SK-N-SH treated with all-trans-retinoic acid at 6 μM for 48 hours (cell line): ENCODE results near the gene HSFX4.

Experiments used
- ATAC-seq: fragments of 200-7000 bp; cut with Tn5 transposase; 3 replicates; pipeline ENCODE4 v1.9.1; 2020; ENCODE audit warnings: mild to moderate bottlenecking, moderate library complexity
- ARNTL ChIP-seq: fragments of 450-650 bp; formaldehyde crosslinking; IDR thresholded peaks from 2 replicates; pipeline ENCODE4 v1.5.0; 2020; ENCODE audit warnings: low read depth, mild to moderate bottlenecking, moderate library complexity, borderline replicate concordance
- BACH2 ChIP-seq: fragments of 250-450 bp; sonication (Bioruptor Pico); IDR thresholded peaks from 2 replicates; pipeline ENCODE4 v1.9.0; 2021; ENCODE audit warnings: mild to moderate bottlenecking, borderline replicate concordance
- CSDC2 ChIP-seq: fragments of 250-450 bp; sonication (Bioruptor Pico); IDR thresholded peaks from 2 replicates; pipeline ENCODE4 v1.5.0; 2020; ENCODE audit warnings: mild to moderate bottlenecking, moderate library complexity
- ESRRG ChIP-seq: fragments of 250-450 bp; sonication (Bioruptor Pico); IDR thresholded peaks from 2 replicates; pipeline ENCODE4 v1.6.1; 2021; ENCODE audit warnings: mild to moderate bottlenecking
- GLIS3 ChIP-seq: fragments of 250-450 bp; sonication (Bioruptor Pico); IDR thresholded peaks from 2 replicates; pipeline ENCODE4 v1.5.0; 2020; ENCODE audit warnings: mild to moderate bottlenecking, moderate library complexity
- RARB ChIP-seq: fragments of 250-450 bp; sonication (Bioruptor Pico); IDR thresholded peaks from 2 replicates; pipeline ENCODE4 v1.8.0; 2021; ENCODE audit warnings: mild to moderate bottlenecking, moderate library complexity
- SNAI2 ChIP-seq: fragments of 250-450 bp; sonication (Bioruptor Pico); IDR thresholded peaks from 2 replicates; pipeline ENCODE4 v1.5.0; 2020; ENCODE audit warnings: mild to moderate bottlenecking, moderate library complexity
- TOX ChIP-seq: fragments of 250-450 bp; sonication (Bioruptor Pico); IDR thresholded peaks from 2 replicates; pipeline ENCODE4 v1.8.0; 2021; ENCODE audit warnings: mild to moderate bottlenecking, moderate library complexity, borderline replicate concordance
- ZC3H10 ChIP-seq: fragments of 250-450 bp; sonication (Bioruptor Pico); IDR thresholded peaks from 2 replicates; pipeline ENCODE4 v1.5.1; 2021; ENCODE audit warnings: mild to moderate bottlenecking, moderate library complexity
- ZFP3 ChIP-seq: fragments of 250-450 bp; sonication (Bioruptor Pico); IDR thresholded peaks from 2 replicates; pipeline ENCODE4 v1.5.0; 2020; ENCODE audit warnings: mild to moderate bottlenecking, moderate library complexity
- ZFP30 ChIP-seq: fragments of 450-650 bp; formaldehyde crosslinking; IDR thresholded peaks from 2 replicates; pipeline ENCODE4 v1.5.0; 2022; ENCODE audit warnings: mild to moderate bottlenecking, moderate library complexity
- ZNF565 ChIP-seq: fragments of 450-650 bp; formaldehyde crosslinking; conservative IDR thresholded peaks from 2 replicates; pipeline ENCODE4 v1.5.0; 2020; ENCODE audit warnings: low read depth, mild to moderate bottlenecking, moderate library complexity
- ZNF8 ChIP-seq: fragments of 450-650 bp; formaldehyde crosslinking; IDR thresholded peaks from 2 replicates; pipeline ENCODE4 v1.5.0; 2020; ENCODE audit warnings: mild to moderate bottlenecking, moderate library complexity
- TF ChIP-seq, protein P1 (sequence below): fragments of 250-450 bp; sonication (Bioruptor Pico); IDR thresholded peaks from 2 replicates; pipeline ENCODE4 v1.8.0; 2020; ENCODE audit warnings: mild to moderate bottlenecking, moderate library complexity, borderline replicate concordance
- TF ChIP-seq, protein P2 (sequence below): fragments of 250-450 bp; sonication (Bioruptor Pico); IDR thresholded peaks from 2 replicates; pipeline ENCODE4 v1.5.1; 2020; ENCODE audit warnings: low read depth, mild to moderate bottlenecking, moderate library complexity
- TF ChIP-seq, protein P3 (sequence below): fragments of 250-450 bp; sonication (Bioruptor Pico); IDR thresholded peaks from 2 replicates; pipeline ENCODE4 v1.8.0; 2021; ENCODE audit warnings: low read depth, mild to moderate bottlenecking, moderate library complexity, borderline replicate concordance

Gene HSFX4

DNA sequence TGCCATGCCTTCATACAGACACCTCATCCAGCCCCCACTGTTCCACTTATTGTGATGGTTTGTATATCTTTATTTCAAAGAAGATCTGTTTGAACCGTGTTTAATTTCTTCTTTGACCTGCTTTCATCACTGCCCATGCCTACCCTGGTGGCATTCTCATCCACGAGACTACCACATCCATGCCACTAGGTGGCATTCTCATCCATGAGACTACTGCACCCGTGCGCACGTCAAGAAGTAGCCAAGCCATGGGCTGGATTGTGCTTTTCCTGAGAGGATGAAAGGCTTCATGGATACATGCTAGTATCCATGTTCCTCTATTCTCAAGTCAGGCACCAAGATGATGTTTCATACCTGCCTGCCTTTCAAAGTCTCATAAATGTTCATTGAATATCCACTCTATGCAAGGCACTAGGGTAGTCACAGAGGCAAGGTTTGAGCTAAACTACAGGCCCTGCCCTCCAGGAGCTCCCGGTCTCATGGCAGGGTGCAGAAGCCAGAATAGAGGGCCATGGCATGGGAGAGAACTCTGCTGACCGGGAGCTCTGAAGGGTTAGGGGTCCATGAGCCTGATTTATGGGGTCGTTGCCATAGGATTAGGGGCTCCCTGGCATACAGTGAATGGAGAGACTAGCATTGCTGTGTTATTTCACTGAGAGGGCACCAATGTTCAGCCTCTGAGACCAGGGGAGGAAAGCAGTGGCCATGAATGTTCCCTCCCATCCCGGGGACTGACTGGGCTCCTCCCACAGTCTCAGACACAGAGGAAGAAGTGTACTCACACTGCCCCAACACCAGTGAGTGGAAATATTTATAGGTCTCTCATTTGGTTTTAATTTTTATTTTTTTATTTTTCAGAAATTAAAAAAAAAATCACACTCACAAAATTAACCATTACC lies 33.7 kb downstream of the HSFX4 start (continued):
- TF ChIP-seq, protein P1, sequence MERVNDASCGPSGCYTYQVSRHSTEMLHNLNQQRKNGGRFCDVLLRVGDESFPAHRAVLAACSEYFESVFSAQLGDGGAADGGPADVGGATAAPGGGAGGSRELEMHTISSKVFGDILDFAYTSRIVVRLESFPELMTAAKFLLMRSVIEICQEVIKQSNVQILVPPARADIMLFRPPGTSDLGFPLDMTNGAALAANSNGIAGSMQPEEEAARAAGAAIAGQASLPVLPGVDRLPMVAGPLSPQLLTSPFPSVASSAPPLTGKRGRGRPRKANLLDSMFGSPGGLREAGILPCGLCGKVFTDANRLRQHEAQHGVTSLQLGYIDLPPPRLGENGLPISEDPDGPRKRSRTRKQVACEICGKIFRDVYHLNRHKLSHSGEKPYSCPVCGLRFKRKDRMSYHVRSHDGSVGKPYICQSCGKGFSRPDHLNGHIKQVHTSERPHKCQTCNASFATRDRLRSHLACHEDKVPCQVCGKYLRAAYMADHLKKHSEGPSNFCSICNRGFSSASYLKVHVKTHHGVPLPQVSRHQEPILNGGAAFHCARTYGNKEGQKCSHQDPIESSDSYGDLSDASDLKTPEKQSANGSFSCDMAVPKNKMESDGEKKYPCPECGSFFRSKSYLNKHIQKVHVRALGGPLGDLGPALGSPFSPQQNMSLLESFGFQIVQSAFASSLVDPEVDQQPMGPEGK (CRISPR knock-in tag) = no peak

DNA sequence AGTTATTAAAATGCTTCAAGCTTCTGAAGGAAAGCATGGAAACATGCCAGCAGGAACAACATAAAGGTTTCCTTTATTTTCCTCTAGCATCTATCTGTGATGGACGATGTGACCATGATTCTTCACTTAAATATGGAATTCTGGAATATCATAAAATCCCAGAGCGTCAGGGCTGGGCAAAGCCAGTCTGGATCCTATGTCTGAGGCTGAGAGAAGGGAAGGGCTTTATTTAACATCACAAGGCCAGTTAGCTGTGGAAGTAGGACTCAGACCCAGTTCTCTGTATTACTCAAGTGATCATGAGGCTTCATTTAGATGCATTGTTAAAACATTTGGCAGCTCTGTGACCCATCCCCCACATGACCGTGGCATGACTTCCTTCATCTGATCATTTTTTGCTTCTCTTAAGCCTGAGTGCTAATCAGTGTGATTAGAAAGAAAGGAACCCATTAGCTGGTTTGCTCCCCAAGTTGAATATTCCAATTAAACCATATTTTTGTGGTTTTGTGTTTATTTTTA lies 49.8 kb downstream of the HSFX4 start:
- ATAC-seq = no peak
- TF ChIP-seq ZNF8 (CRISPR knock-in tag) = no peak
- TF ChIP-seq ARNTL (CRISPR knock-in tag) = no peak
- TF ChIP-seq GLIS3 (CRISPR knock-in tag) = no peak
- TF ChIP-seq, protein P1 (CRISPR knock-in tag) = no peak
- TF ChIP-seq BACH2 (CRISPR knock-in tag) = no peak
- no peak for TF ChIP-seq ZNF565 (CRISPR knock-in tag)
- TF ChIP-seq, protein P2, sequence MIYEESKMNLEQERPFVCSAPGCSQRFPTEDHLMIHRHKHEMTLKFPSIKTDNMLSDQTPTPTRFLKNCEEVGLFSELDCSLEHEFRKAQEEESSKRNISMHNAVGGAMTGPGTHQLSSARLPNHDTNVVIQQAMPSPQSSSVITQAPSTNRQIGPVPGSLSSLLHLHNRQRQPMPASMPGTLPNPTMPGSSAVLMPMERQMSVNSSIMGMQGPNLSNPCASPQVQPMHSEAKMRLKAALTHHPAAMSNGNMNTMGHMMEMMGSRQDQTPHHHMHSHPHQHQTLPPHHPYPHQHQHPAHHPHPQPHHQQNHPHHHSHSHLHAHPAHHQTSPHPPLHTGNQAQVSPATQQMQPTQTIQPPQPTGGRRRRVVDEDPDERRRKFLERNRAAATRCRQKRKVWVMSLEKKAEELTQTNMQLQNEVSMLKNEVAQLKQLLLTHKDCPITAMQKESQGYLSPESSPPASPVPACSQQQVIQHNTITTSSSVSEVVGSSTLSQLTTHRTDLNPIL = no peak
- TF ChIP-seq, protein P3, sequence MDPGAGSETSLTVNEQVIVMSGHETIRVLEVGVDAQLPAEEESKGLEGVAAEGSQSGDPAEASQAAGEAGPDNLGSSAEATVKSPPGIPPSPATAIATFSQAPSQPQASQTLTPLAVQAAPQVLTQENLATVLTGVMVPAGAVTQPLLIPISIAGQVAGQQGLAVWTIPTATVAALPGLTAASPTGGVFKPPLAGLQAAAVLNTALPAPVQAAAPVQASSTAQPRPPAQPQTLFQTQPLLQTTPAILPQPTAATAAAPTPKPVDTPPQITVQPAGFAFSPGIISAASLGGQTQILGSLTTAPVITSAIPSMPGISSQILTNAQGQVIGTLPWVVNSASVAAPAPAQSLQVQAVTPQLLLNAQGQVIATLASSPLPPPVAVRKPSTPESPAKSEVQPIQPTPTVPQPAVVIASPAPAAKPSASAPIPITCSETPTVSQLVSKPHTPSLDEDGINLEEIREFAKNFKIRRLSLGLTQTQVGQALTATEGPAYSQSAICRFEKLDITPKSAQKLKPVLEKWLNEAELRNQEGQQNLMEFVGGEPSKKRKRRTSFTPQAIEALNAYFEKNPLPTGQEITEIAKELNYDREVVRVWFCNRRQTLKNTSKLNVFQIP (CRISPR knock-in tag) = no peak
- TF ChIP-seq ZC3H10 (CRISPR knock-in tag) = no peak
- no peak for TF ChIP-seq TOX (CRISPR knock-in tag)
- no peak for TF ChIP-seq RARB (CRISPR knock-in tag)
- TF ChIP-seq CSDC2 = no peak
- no peak for TF ChIP-seq ESRRG (CRISPR knock-in tag)
- no peak for TF ChIP-seq ZFP30 (CRISPR knock-in tag)
- TF ChIP-seq ZFP3 = no peak
- TF ChIP-seq SNAI2 (CRISPR knock-in tag) = no peak
- TF ChIP-seq, all 23 proteins: peak for 0
